NCI-H1105 (cell line): ENCODE data around the gene UNC13D.
"Not testable (repeated sequence)": the region's sequence is repeated elsewhere in the genome, so short reads cannot be mapped to it uniquely, and the experiment has no call there.

Experiments used
- DNase-seq: peaks from one replicate; lab custom pipeline; 2025; lab: John Stamatoyannopoulos, UW

Gene UNC13D

GRCh38 chr17:75874323-75875181 is 30.3 kb upstream of the UNC13D start:
- no peak for DNase-seq

- no peak for DNase-seq
Observed at GRCh38 chr17:75873587-75874322, 29.6 kb upstream of the UNC13D start.

- DNase-seq = no peak
Observed at GRCh38 chr17:75872434-75873351, 28.5 kb upstream of the UNC13D start.

GRCh38 chr17:75870228-75870627 is 26.0 kb upstream of the UNC13D start:
- DNase-seq = not testable (repeated sequence)

GRCh38 chr17:75869282-75870141 is 25.3 kb upstream of the UNC13D start:
- no peak for DNase-seq

- DNase-seq = not testable (repeated sequence)
Observed at GRCh38 chr17:75868730-75869281, 24.6 kb upstream of the UNC13D start.

GRCh38 chr17:75865404-75866188 is 21.4 kb upstream of the UNC13D start:
- DNase-seq = not testable (repeated sequence)

- DNase-seq = not testable (repeated sequence)
Observed at GRCh38 chr17:75864887-75865286, 20.7 kb upstream of the UNC13D start.

- DNase-seq = no peak
Observed at GRCh38 chr17:75864448-75864871, 20.3 kb upstream of the UNC13D start.

GRCh38 chr17:75861927-75862317 is 17.7 kb upstream of the UNC13D start:
- DNase-seq = no peak

- DNase-seq = not testable (repeated sequence)
Observed at GRCh38 chr17:75859358-75859757, 15.2 kb upstream of the UNC13D start.

- no peak for DNase-seq
Observed at GRCh38 chr17:75856062-75856756, 12.0 kb upstream of the UNC13D start.

- peak; percentile 99 for DNase-seq
Observed at GRCh38 chr17:75855310-75856061, 11.3 kb upstream of the UNC13D start, which contains the start of gene WBP2. WBP2 (minus strand) TSS chr17:75855335; CDS start chr17:75855297, 38 bp downstream.

GRCh38 chr17:75854881-75855309 is 10.7 kb upstream of the UNC13D start:
- no peak for DNase-seq

GRCh38 chr17:75854101-75854748 is 10.0 kb upstream of the UNC13D start:
- DNase-seq = no peak

- DNase-seq = no peak
Observed at GRCh38 chr17:75853433-75853832, 9.2 kb upstream of the UNC13D start.

- not testable (repeated sequence) for DNase-seq
Observed at GRCh38 chr17:75851693-75851991, 7.4 kb upstream of the UNC13D start.
